IPS-18c (cell line): Measurements from ENCODE around the gene ABCG1.
"Not testable (repeated sequence)": the region's sequence is repeated elsewhere in the genome, so short reads cannot be mapped to it uniquely, and the experiment has no call there.

ENCODE experiments used
- H3K4me3 ChIP-seq: 2 replicates; pipeline ENCODE4 v1.7.0; 2013; ENCODE audit warnings: low read depth, mild to moderate bottlenecking, low read length, moderate library complexity; ENCODE audit not compliant: insufficient read depth
- H3K9me3 ChIP-seq: one replicate; pipeline ENCODE4 v1.6.1; 2013; ENCODE audit warnings: mild to moderate bottlenecking, low read length, moderate library complexity; ENCODE audit not compliant: control insufficient read depth, insufficient read depth

Gene ABCG1

GRCh38 chr21:42287193-42288083 is 68.5 kb downstream of the ABCG1 start:
- Histone ChIP-seq H3K4me3 (no peak overlapping the region), H3K9me3 (no peaks in the 10 kb centered on the region)

- H3K9me3 ChIP-seq = no peaks in the 10 kb centered on the region
- no peak overlapping the region for H3K4me3 ChIP-seq
Observed at GRCh38 chr21:42288962-42289361, 70.0 kb downstream of the ABCG1 start.

GRCh38 chr21:42289926-42290325 is 71.0 kb downstream of the ABCG1 start:
- no peaks in the 10 kb centered on the region for H3K9me3 ChIP-seq

GRCh38 chr21:42290505-42290904 is 71.6 kb downstream of the ABCG1 start:
- H3K9me3 ChIP-seq = no peaks in the 10 kb centered on the region
- H3K4me3 ChIP-seq = no peak overlapping the region

More at GRCh38 chr21:42289926-42290325, 71.0 kb downstream of the ABCG1 start:
- no peak overlapping the region for H3K4me3 ChIP-seq

- H3K9me3 ChIP-seq = no peaks in the 10 kb centered on the region
Observed at GRCh38 chr21:42291003-42291750, 72.2 kb downstream of the ABCG1 start.

GRCh38 chr21:42291751-42292562 is 73.0 kb downstream of the ABCG1 start:
- no peak overlapping the region for H3K4me3 ChIP-seq
- H3K9me3 ChIP-seq = no peaks in the 10 kb centered on the region

More at GRCh38 chr21:42291003-42291750, 72.2 kb downstream of the ABCG1 start:
- no peak overlapping the region for H3K4me3 ChIP-seq

GRCh38 chr21:42292563-42293142 is 73.7 kb downstream of the ABCG1 start:
- not testable (repeated sequence) for H3K4me3 ChIP-seq, H3K9me3 ChIP-seq

- no peaks in the 10 kb centered on the region for H3K9me3 ChIP-seq
- no peak overlapping the region for H3K4me3 ChIP-seq
Observed at GRCh38 chr21:42293649-42294272, 74.8 kb downstream of the ABCG1 start.

- H3K4me3 ChIP-seq = no peak overlapping the region
- H3K9me3 ChIP-seq = no peaks in the 10 kb centered on the region
Observed at GRCh38 chr21:42294273-42294880, 75.4 kb downstream of the ABCG1 start.

- Histone ChIP-seq H3K9me3 (no peaks in the 10 kb centered on the region), H3K4me3 (no peak overlapping the region)
Observed at GRCh38 chr21:42295845-42296244, 76.9 kb downstream of the ABCG1 start.

GRCh38 chr21:42296501-42296900 is 77.6 kb downstream of the ABCG1 start:
- no peaks in the 10 kb centered on the region for H3K9me3 ChIP-seq

GRCh38 chr21:42297377-42297776 is 78.4 kb downstream of the ABCG1 start:
- no peaks in the 10 kb centered on the region for H3K9me3 ChIP-seq
- no peak overlapping the region for H3K4me3 ChIP-seq

More at GRCh38 chr21:42296501-42296900, 77.6 kb downstream of the ABCG1 start:
- H3K4me3 ChIP-seq = no peak overlapping the region

- no peaks in the 10 kb centered on the region for H3K9me3 ChIP-seq
- no peak overlapping the region for H3K4me3 ChIP-seq
Observed at GRCh38 chr21:42298237-42298636, 79.3 kb downstream of the ABCG1 start.

- H3K9me3 ChIP-seq = no peaks in the 10 kb centered on the region
- no peak overlapping the region for H3K4me3 ChIP-seq
Observed at GRCh38 chr21:42298657-42299056, 79.7 kb downstream of the ABCG1 start.

GRCh38 chr21:42299324-42300044 is 80.5 kb downstream of the ABCG1 start:
- Histone ChIP-seq H3K9me3 (no peaks in the 10 kb centered on the region), H3K4me3 (no peak overlapping the region)
